Spinal cord (tissue), 10 donors: ENCODE results near the gene MTA1. TPM values are rescaled to one million over a fixed set of nuclear protein-coding genes. Genes with fewer than 3 reads are reported as not detected.

ENCODE experiments used
- DNase-seq, 6 donors: peaks; one replicate each; pipeline versions ENCODE4 v3.0.0 to v3.0.0-alpha.2; 2013 to 2015; ENCODE audit warnings: low spot score in 6 of 6, low read depth in 4 of 6
- H3K27ac ChIP-seq: one replicate; pipeline ENCODE4 v1.5.1; 2013; ENCODE audit warnings: low read depth, low read length, control low read depth
- H3K27me3 ChIP-seq: one replicate; pipeline ENCODE4 v1.6.1; 2013; ENCODE audit warnings: low read length; ENCODE audit not compliant: control insufficient read depth, insufficient read depth
- H3K36me3 ChIP-seq: one replicate; pipeline ENCODE4 v1.6.1; 2013; ENCODE audit warnings: low read length; ENCODE audit not compliant: control insufficient read depth, insufficient read depth
- H3K4me1 ChIP-seq: one replicate; pipeline ENCODE4 v1.6.1; 2013; ENCODE audit warnings: low read length; ENCODE audit not compliant: control insufficient read depth, insufficient read depth
- H3K4me3 ChIP-seq: one replicate; pipeline ENCODE4 v1.5.1; 2013; ENCODE audit warnings: low read depth, low read length, control low read depth
- H3K9me3 ChIP-seq: one replicate; pipeline ENCODE4 v1.6.1; 2013; ENCODE audit warnings: low read length; ENCODE audit not compliant: control insufficient read depth, insufficient read depth
- WGBS: methylation state at CpG from one replicate; pipeline ENCODE4 v1.1.5; 2013; ENCODE audit warnings: missing lambda C conversion rate; ENCODE audit not compliant: insufficient coverage; 5-methylcytosine and 5-hydroxymethylcytosine counted together
- polyA plus RNA-seq, 2 donors: library from polyadenylated mRNA; unstranded; fragments of 120-200 nt; gene quantifications; one replicate each; pipeline ENCODE4 v1.2.1, GENCODE V29; 2013; ENCODE audit not compliant: insufficient read length in 2 of 2
- total RNA-seq, 2 donors: library from RNA; depleted of rRNA in 1 of 2; stranded (reverse); fragments of 120-200 nt in 1 of 2; fragments of >200 nt in 1 of 2; gene quantifications; one replicate each; pipeline versions ENCODE4 v1.2.3 to v1.2.4, GENCODE V29; 2013 to 2014
- donor health status: healthy.

Gene MTA1
- total and polyA plus RNA-seq, 4 donors, result 40.9 to 202 (median 126) TPM

- Histone ChIP-seq H3K4me1 (peaks cover 13% of the 10 kb centered on the region), H3K9me3 (no peaks in the 10 kb centered on the region), H3K36me3 (peaks cover 99% of the 10 kb centered on the region), H3K4me3 (no peak overlapping the region), H3K27me3 (no peaks in the 10 kb centered on the region), H3K27ac (no peak overlapping the region)
- DNase-seq, result no peak
- WGBS, result 94% methylated on average over 33 of the region's 33 CpGs
These were observed 32.8 kb upstream of the MTA1 start for GRCh38 chr14:105386581-105387529.

GRCh38 chr14:105387530-105387922 is 32.1 kb upstream of the MTA1 start:
- Histone ChIP-seq H3K27ac (no peak overlapping the region), H3K9me3 (no peaks in the 10 kb centered on the region), H3K4me3 (no peak overlapping the region), H3K36me3 (peaks cover 99% of the 10 kb centered on the region), H3K4me1 (peaks cover 13% of the 10 kb centered on the region), H3K27me3 (no peaks in the 10 kb centered on the region)
- WGBS, result 92% methylated on average over 10 of the region's 10 CpGs
- DNase-seq, result no peak

GRCh38 chr14:105388110-105388951 is 31.3 kb upstream of the MTA1 start:
- H3K4me1 ChIP-seq, result peaks cover 13% of the 10 kb centered on the region
- 91% methylated on average over 23 of the region's 25 CpGs for WGBS
- H3K36me3 ChIP-seq, result peaks cover 99% of the 10 kb centered on the region

GRCh38 chr14:105388976-105389375 is 30.7 kb upstream of the MTA1 start:
- H3K4me3 ChIP-seq, result no peak overlapping the region
- DNase-seq, result no peak
- H3K9me3 ChIP-seq, result no peaks in the 10 kb centered on the region
- no peaks in the 10 kb centered on the region for H3K27me3 ChIP-seq
- no peak overlapping the region for H3K27ac ChIP-seq
- peaks cover 96% of the 10 kb centered on the region for H3K36me3 ChIP-seq
- peaks cover 13% of the 10 kb centered on the region for H3K4me1 ChIP-seq
- 93% methylated on average over 16 of the region's 16 CpGs for WGBS

More at GRCh38 chr14:105388110-105388951, 31.3 kb upstream of the MTA1 start:
- H3K4me3 ChIP-seq, result no peak overlapping the region
- no peaks in the 10 kb centered on the region for H3K27me3 ChIP-seq
- no peak overlapping the region for H3K27ac ChIP-seq
- no peaks in the 10 kb centered on the region for H3K9me3 ChIP-seq
- no peak for DNase-seq

- Histone ChIP-seq H3K27me3 (no peaks in the 10 kb centered on the region), H3K27ac (no peak overlapping the region), H3K9me3 (no peaks in the 10 kb centered on the region), H3K4me1 (peaks cover 13% of the 10 kb centered on the region), H3K36me3 (peaks cover 96% of the 10 kb centered on the region), H3K4me3 (no peak overlapping the region)
- no peak for DNase-seq
- WGBS, result 75% methylated on average over 11 of the region's 12 CpGs
These were observed 30.1 kb upstream of the MTA1 start for GRCh38 chr14:105389534-105389933.

- Histone ChIP-seq H3K36me3 (peaks cover 96% of the 10 kb centered on the region), H3K27me3 (no peaks in the 10 kb centered on the region), H3K4me1 (peaks cover 13% of the 10 kb centered on the region), H3K27ac (no peak overlapping the region), H3K9me3 (no peaks in the 10 kb centered on the region), H3K4me3 (no peak overlapping the region)
- WGBS, result 85% methylated on average over 24 of the region's 27 CpGs
- no peak for DNase-seq
These were observed 29.4 kb upstream of the MTA1 start for GRCh38 chr14:105389976-105390848.

- Histone ChIP-seq H3K4me3 (no peak overlapping the region), H3K27ac (no peak overlapping the region), H3K36me3 (peaks cover 96% of the 10 kb centered on the region), H3K9me3 (no peaks in the 10 kb centered on the region), H3K27me3 (no peaks in the 10 kb centered on the region), H3K4me1 (peaks cover 13% of the 10 kb centered on the region)
- no peak for DNase-seq
- 83% methylated on average over 24 of the region's 24 CpGs for WGBS
These were observed 28.7 kb upstream of the MTA1 start for GRCh38 chr14:105390849-105391500.

GRCh38 chr14:105391541-105391940 is 28.1 kb upstream of the MTA1 start:
- Histone ChIP-seq H3K36me3 (peaks cover 94% of the 10 kb centered on the region), H3K4me1 (peaks cover 13% of the 10 kb centered on the region), H3K27me3 (no peaks in the 10 kb centered on the region), H3K9me3 (no peaks in the 10 kb centered on the region), H3K4me3 (no peak overlapping the region), H3K27ac (no peak overlapping the region)
- 90% methylated on average over 21 of the region's 23 CpGs for WGBS
- no peak for DNase-seq
